HG02852 (cell line): ENCODE data around the gene LIX1.
"Not testable (repeated sequence)": the region's sequence is repeated elsewhere in the genome, so short reads cannot be mapped to it uniquely, and the experiment has no call there.

Experiments used
- ATAC-seq: cut with Tn5 transposase; IDR thresholded peaks from one replicate; pipeline ENCODE4 v1.9.1; 2021; ENCODE audit warnings: mild to moderate bottlenecking, moderate library complexity; ENCODE audit not compliant: unreplicated experiment

The LIX1 gene

GRCh38 chr5:97105501-97106215 is 36.8 kb downstream of the LIX1 start:
- ATAC-seq: no peak

DNA sequence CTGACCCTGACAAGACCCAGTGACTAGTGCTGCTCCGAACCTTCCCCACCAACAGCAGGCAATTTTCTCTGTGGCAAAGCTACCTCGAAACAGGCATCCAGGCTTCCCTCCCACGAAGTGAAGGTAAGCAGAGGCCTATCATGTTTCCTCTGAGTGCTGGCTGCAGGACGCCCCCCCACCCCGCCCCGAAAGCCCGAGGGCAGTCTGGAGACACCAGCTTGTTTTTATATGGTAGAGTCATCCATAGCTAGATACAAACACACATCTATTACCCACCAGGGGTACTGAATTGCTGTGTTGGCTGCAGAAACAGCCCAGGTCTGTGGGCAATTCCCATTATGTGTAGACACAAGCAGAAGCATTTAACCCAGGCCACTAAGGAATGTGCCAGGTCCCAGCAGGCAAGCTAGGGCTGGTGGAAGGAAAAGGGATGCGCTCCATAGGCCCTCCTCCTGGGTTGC is 40.4 kb downstream of the LIX1 start:
- ATAC-seq: no peak

DNA sequence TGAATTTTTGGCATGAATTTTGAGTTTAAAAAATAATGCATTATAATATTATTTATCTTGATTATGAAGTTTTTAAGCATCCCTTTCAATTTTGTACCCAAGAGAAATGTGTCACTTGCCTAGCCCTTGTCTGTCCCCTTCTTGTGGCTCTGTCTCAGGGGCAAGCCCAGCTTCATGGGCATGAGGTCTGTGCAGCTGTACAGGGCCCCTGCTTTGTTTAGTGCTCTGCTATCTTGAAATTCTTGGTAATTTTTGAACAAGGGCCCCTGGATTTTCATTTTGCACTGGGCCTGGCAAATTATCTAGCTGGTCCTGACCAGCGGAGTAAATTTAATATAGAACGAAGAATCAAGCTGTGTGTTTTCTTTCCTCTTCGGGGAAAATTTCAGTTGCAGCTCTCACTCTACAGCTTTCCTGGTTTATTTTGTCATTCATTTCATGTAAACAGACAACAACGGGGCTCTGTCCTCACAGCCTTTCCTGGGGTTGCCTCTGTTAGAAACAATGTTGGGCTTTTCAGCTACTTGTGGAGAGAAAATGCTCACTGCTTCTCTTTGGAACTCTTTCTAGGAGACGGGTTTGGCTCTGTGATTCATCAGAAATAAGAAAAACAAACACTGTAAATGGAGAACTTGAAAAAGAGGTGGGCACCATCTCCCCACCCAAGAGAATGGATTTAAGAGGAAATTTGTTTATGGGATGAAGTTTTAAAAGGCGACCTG is 41.1 kb downstream of the LIX1 start:
- no peak for ATAC-seq

DNA sequence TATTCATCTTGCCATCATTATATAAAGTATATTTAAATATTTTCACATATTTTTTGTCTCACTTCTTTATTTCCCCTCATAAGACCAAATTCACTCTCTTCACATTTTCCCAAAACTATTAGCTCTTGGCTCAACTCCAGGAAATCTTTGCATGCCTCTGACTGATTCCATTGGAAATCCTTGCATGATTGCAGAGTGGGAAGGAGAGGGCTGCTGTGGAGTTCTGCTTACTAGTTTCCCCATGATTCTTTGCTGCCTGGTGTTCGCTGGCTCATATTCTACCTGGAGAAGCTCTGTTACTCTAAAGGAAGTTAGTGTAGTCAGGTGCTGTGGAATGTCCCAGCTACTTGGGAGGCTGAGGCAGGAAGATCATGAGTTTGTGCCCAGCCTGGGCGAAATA is 41.9 kb downstream of the LIX1 start:
- ATAC-seq: no peak

GRCh38 chr5:97098922-97099321 is 43.5 kb downstream of the LIX1 start:
- peak; percentile 28 for ATAC-seq

DNA sequence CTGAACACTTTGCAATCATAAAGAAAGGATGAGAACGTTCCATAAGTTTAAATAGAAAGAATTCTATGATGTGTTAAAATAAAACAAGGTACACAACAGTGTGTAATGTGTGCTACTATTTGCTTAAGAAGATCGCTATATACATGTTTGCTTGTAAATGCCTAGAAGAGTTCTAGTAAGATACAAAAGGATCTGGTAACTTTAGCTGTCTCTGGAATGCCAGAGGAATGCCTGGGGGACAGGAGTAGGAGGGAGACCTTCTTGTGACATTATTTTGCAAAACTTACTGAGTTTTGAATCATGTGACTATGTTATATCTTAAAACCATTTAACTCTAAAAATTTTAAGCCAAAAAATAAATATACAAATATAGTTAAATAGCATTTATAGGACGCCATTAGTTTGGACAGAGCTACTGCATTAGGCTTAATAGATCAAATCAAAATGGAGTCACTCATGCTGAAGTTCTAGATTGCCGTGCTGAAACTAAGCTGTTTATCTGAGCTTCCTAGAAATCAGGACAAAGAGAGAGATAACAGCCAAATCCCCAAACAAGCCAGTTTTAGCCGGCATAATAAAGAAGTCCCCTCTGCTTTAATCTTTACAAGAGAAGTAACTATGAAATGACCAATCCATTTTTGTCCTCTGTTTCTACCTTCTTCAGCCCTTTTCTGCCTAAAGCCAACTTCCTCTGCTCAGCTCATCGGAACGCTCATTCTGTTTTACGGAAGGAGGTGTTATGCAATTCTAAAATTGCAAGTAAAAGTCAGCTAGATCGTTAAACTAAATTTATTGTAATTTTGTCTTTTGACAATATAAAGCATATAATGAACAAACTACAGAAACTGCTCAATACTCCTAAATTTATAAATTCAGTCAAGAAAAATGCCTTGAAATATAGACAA is 44.8 kb downstream of the LIX1 start:
- ATAC-seq: no peak

DNA sequence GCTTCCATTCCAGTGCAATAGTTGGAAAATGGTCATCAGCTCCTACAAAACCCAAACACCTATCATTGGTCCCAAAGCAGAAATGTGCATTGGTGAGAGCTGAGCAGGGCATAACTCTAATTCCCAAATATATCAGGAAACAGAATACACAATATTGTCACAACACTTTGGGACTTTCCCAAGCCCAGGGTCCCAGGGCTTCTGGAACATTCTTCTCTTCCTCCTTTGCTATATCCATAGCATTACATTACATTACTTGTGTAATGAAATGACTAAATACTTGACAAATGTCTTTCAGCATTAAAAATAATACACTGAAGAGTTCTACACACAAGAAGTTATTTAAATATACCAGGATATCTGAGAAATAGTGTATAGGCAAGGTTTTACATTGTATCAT is 45.6 kb downstream of the LIX1 start:
- no peak for ATAC-seq

DNA sequence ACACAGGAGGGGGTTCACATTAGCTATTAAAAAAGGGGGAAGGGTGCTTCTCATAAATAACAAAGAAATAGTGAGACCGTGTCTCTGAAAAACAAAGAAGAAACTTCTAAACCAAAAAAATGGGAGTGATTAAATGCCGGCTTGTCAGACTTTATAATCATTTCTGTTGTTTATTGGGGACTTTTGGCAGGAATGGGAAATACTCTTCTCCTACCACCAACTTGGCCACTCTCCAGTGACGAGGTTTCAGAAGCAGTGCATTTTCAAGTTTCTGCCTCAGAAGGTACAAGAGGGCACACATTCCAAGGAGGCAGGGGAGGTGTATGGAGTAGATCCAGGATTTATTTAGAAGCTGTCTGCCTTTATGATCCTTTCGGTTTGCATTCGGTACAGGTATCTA is 46.2 kb downstream of the LIX1 start:
- ATAC-seq: no peak

GRCh38 chr5:97095318-97095732 is 47.1 kb downstream of the LIX1 start:
- ATAC-seq: peak; percentile 43

DNA sequence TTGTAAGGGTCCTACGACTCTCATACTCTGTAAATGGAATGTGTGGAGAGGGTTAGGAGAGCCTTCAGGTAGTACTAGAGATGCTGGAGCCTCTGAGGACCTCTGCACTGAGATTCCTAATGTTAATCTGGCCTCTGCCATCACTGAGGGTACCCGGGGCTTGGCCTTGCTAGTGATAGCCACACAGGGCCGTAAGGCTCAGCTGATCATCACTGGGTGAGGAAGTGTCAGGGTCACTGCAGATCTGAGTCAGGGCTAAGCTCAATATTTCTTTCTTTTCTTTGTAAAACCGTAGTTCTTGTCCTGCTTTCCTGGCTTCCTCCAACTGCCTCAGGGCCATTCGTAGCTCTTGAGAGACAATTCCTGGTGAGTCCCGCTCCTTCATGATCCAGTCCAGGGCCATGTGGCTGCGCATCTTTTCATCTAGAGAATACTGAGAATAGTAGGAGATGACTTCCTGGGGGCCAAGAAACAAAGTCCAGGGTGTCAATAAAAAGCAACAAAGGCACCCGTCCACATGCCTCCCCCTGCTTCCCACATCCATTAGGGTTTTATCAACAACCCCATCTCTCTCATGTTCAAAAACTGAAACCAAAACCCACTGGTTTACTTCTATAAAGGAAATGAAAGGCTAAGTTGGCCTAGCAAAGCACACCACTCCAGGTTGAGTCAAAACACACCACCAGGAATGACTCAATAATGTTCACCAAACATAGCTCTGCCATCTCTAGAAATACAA is 47.7 kb downstream of the LIX1 start:
- ATAC-seq: peak; percentile 97

GRCh38 chr5:97093193-97093592 is 49.2 kb downstream of the LIX1 start:
- no peak for ATAC-seq

DNA sequence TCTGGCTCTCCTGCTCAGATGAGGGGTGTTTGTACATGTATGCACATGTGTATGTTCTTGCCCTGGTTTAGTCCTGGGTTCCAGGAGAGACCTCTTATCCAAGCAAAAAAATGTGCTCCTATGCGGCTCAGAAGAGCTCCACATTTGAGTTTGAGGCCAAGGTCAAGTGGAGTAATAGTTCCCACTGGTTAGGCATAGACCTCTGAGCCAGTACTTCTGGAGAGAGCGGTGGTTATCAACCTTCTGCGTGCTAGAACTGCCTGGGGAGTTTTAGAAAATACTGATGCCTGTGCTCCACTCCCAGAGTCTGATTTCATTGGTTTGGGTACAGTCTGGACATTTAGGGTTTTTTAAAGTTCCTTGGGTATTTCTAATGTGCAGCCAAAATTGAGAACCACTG is 51.5 kb downstream of the LIX1 start:
- no peak for ATAC-seq

DNA sequence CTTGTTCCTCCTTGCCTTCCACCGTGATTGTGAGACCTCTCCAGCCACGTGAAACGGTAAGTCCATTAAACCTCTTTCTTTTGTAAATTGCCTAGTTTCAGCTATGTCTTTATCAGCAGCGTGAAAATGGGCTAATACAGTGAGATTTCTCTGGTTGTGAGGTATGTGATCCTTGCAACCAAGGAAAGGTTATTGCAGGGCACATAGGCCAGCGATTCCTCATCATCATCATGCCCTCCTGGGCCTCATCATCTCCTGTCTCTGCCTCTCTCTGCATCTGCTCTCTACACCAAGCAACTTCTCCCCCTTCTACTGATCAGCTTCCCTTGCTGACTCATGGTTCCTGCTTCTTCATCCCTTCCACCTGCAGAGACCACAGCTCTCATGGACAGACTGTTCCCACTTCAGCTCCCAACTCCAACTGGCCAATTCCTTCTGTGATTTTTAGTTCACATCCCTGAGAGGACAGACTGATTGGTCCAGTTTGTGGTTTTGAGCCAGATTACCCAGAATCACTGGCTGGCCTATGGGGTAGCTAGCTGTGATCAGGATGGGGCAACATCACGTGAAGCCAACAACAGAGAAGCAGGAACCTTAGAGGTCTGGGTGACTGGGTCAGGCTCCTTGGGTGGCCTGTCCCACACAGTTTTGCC is 53.1 kb downstream of the LIX1 start:
- ATAC-seq: no peak

- ATAC-seq: no peak
Measured at GRCh38 chr5:97088774-97089148, 53.6 kb downstream of the LIX1 start.

- ATAC-seq: no peak
Measured at GRCh38 chr5:97087138-97087537, 55.3 kb downstream of the LIX1 start.

DNA sequence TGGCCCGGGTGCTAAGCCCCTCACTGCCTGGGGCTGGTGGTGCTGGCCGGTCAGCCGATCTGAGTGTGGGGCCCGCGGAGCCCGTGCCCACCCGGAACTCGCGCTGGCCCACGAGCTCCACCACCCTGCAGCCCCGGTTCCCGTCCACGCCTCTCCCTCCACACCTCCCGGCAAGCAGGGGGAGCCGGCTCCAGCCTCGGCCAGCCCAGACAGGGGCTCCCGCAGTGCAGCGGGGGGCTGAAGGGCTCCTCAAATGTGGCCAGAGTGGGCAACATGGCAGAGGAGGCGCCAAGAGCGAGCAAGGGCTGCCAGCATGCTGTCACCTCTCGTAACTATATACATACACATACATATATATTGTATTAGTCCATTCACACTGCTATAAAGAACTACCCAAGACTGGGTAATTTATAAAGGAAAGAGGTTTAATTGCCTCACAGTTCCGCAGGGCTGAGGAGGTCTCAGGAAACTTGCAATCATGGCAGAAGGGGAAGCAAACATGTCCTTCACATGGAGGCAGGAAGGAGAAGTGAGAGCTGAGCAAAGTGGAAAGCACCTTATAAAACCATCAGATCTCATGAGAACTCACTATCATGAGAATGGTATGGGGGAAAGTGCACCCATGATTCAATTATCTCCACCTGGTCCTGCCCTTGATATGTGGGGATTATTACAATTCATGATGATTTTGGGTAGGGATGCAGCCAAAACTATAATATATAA is 56.8 kb downstream of the LIX1 start:
- peak; percentile 50 for ATAC-seq

DNA sequence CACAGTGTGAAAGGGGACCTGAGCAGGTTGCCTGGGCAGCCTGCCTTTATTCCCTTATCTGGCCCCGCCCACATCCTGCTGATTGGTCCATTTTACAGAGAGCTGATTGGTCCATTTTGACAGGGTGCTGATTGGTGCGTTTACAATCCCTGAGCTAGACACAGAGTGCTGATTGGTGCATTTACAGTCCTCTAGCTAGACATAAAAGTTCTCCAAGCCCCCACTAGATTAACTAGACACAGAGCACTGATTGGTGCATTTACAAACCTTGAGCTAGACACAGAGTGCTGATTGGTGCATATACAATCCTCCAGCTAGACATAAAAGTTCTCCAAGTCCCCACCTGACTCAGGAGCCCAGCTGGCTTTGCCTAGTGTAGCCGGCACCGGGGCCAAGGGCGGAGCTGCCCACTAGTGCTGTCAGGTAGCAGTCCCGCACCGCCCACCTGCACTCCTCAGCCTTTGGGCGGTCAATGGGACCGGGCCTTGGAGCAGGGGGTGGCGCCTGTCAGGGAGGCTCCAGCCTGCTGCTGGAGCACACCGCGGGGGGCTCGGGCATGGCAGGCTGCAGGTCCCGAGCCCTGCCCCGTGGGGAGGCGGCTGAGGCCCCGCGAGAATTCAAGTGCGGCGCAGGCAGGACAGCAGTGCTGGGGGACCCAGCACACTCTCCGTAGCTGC is 57.5 kb downstream of the LIX1 start:
- ATAC-seq: not testable (repeated sequence)

DNA sequence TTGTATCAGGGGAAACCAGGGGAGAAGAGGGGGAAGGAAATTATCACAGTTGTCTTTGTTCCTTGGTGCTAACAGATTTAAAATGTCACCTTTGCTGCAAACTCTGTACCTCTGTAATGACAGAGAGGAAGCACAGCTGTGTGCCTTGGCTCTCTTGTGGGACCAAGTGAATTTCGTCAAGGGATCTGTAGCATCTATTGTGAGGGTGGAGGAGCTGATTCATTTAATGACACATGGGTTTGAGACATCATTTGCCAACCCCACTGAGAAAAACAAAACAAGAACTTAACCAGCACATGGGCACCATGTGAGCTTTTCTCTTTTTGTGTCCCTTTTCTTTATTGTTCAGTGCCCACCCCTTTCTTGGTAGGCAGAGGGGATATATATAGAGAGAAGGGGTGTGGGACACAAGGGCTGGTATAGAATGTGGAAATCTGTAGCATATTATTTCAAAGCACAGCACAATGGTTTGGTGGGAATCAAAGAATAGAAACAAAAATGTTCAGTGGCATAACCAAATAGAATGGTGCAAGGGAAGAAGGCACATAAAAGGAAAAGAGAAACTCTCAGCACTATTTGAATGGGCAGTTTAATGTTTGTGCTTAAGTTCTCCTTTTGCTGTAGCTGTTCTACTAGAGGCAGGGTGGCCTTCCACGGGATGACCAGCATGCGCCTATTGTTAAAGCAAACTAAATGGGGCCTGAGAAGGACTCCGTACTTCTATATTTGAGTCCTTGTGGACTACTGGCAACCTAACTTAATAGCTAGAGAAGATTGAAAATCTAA is 63.3 kb downstream of the LIX1 start:
- ATAC-seq: no peak
